Kidney epithelial cell (primary cell): ENCODE data around the gene ACAP3. TPM values are rescaled to one million over a fixed set of nuclear protein-coding genes. Genes with fewer than 3 reads are reported as not detected.

Experiments used
- DNase-seq: peaks from one replicate; pipeline ENCODE4 v3.0.0-alpha.2; 2010; ENCODE audit warnings: low read depth
- H3K27me3 ChIP-seq: 2 replicates; pipeline ENCODE4 v1.6.0; 2011; ENCODE audit warnings: low read length; ENCODE audit not compliant: control insufficient read depth, insufficient read depth
- H3K36me3 ChIP-seq: 2 replicates; pipeline ENCODE4 v1.5.1; 2011; ENCODE audit warnings: low read length; ENCODE audit not compliant: control insufficient read depth, insufficient read depth
- H3K4me3 ChIP-seq: 2 replicates; pipeline ENCODE4 v1.5.1; 2011; ENCODE audit warnings: low read depth, mild to moderate bottlenecking, control low read depth, low read length
- CTCF ChIP-seq: IDR thresholded peaks from 2 replicates; pipeline ENCODE4 v1.5.1; 2011; ENCODE audit warnings: mild to moderate bottlenecking, moderate library complexity, low read length, control low read depth, inconsistent platforms; ENCODE audit not compliant: insufficient read depth, poor library complexity, severe bottlenecking
- total RNA-seq: library from RNA; depleted of rRNA; stranded (reverse); fragments of >200 nt; gene quantifications from 2 replicates; pipeline ENCODE4 v1.2.3, GENCODE V29; 2015

ACAP3 gene
- total RNA-seq, 1 donor from 2014 or later: 37.9 TPM

- no peak for DNase-seq
- no peaks in the 10 kb centered on the region for H3K27me3 ChIP-seq
- H3K36me3 ChIP-seq: no peaks in the 10 kb centered on the region
- TF ChIP-seq CTCF: no peak
- peak overlapping the region; percentile 91 for H3K4me3 ChIP-seq
Observed at GRCh38 chr1:1273209-1273511, 34.6 kb downstream of the ACAP3 start.

- no peak for DNase-seq
- TF ChIP-seq CTCF: no peak
- Histone ChIP-seq H3K4me3 (peak overlapping the region; percentile 91), H3K27me3 (no peaks in the 10 kb centered on the region), H3K36me3 (no peaks in the 10 kb centered on the region)
Observed at GRCh38 chr1:1272341-1273208, 35.2 kb downstream of the ACAP3 start.

GRCh38 chr1:1270813-1271212 lies 36.9 kb downstream of the ACAP3 start:
- peaks cover 1% of the 10 kb centered on the region for H3K36me3 ChIP-seq
- H3K4me3 ChIP-seq: no peak overlapping the region
- DNase-seq: no peak
- H3K27me3 ChIP-seq: no peaks in the 10 kb centered on the region
- TF ChIP-seq CTCF: no peak

- H3K36me3 ChIP-seq: peaks cover 1% of the 10 kb centered on the region
- no peak for TF ChIP-seq CTCF
- DNase-seq: no peak
- no peaks in the 10 kb centered on the region for H3K27me3 ChIP-seq
- no peak overlapping the region for H3K4me3 ChIP-seq
Observed at GRCh38 chr1:1268284-1268682, 39.4 kb downstream of the ACAP3 start.

- Histone ChIP-seq H3K36me3 (peaks cover 1% of the 10 kb centered on the region), H3K27me3 (no peaks in the 10 kb centered on the region), H3K4me3 (no peak overlapping the region)
- TF ChIP-seq CTCF: no peak
- no peak for DNase-seq
Observed at GRCh38 chr1:1267488-1268283, 40.0 kb downstream of the ACAP3 start.
